C4-2B (cell line): ENCODE measurements around the gene NFS1.

Source experiments
- ZFX ChIP-seq: fragments of 450-650 bp; IDR thresholded peaks from 2 replicates; pipeline ENCODE4 v1.6.1; 2017
- TF ChIP-seq, protein P1 (sequence below): fragments of 450-650 bp; conservative IDR thresholded peaks from 2 replicates; pipeline ENCODE4 v1.5.1; 2017; ENCODE audit warnings: mild to moderate bottlenecking

DNA sequence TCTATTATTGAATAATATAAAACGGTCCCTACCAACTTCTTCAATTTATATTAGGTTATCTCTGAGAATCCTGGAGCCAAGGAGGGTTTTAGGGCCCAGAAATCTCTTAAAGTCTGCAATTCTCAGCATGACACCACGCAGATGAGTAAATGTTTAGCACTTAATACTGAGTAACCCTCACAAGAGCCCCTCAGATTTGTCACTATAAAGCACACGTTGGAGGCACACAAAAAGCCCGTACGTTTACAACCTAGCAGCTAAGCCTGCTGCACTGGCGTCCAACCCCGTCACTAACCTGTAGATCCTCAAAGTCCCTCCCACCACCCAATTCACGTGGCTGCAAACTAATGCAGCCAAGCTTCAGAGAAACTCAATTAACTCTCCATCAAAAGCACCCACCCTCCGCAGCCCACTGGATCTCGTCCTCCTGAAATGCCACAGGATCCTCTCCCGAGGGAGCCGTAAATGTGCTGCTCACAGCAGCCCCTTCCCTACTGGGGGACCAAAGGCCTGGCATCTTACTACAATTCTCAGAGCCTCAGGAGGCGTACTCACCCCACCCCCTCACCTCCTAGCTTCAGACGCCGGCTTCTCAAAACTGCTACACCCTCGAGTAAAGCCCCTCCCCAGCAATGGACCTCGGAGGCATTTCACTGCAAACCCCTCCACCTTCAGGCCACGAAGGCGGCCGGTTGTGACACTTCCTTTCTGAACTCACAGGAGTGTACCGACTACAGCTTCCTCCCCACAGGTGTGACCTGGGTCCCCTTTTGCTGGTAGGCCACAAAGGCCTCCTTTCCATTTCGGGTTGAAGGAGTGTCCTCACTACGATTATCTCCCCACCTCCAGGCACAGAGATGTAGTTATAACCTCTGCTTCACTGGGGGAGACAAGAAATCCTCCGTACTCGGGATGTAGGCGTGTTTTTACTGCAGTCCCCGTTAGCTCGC lies 35.4 kb downstream of the NFS1 start:
- TF ChIP-seq, protein P1, sequence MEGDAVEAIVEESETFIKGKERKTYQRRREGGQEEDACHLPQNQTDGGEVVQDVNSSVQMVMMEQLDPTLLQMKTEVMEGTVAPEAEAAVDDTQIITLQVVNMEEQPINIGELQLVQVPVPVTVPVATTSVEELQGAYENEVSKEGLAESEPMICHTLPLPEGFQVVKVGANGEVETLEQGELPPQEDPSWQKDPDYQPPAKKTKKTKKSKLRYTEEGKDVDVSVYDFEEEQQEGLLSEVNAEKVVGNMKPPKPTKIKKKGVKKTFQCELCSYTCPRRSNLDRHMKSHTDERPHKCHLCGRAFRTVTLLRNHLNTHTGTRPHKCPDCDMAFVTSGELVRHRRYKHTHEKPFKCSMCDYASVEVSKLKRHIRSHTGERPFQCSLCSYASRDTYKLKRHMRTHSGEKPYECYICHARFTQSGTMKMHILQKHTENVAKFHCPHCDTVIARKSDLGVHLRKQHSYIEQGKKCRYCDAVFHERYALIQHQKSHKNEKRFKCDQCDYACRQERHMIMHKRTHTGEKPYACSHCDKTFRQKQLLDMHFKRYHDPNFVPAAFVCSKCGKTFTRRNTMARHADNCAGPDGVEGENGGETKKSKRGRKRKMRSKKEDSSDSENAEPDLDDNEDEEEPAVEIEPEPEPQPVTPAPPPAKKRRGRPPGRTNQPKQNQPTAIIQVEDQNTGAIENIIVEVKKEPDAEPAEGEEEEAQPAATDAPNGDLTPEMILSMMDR, result no peak
- no peak for TF ChIP-seq ZFX
